Prostate gland (tissue), 2 donors: ENCODE results near the gene CST9L. TPM values are rescaled to one million over a fixed set of nuclear protein-coding genes. Genes with fewer than 3 reads are reported as not detected.
A peak's percentile ranks its signal among the peaks of the same experiment; 100 is the strongest.

Experiments used
- DNase-seq: peaks from one replicate; pipeline ENCODE4 v3.0.0-alpha.2; 2019; ENCODE audit warnings: low spot score
- H3K27ac ChIP-seq, 2 donors: fragments of 200-600 bp; sonication (generic); 2 replicates each; pipeline ENCODE4 v1.5.1; 2017 to 2019
- H3K27me3 ChIP-seq: fragments of 200-600 bp; sonication (generic); replicated peaks from 2 replicates; pipeline ENCODE4 v1.5.1; 2019; ENCODE audit not compliant: insufficient read depth
- H3K36me3 ChIP-seq, 2 donors: fragments of 200-600 bp; sonication (generic); 1 replicate in 1 of 2; 2 replicates in 1 of 2; pipeline versions ENCODE4 v1.5.1 to v1.8.1; 2017 to 2019
- H3K4me1 ChIP-seq: fragments of 200-600 bp; sonication (generic); replicated peaks from 2 replicates; pipeline ENCODE4 v1.5.1; 2019
- H3K4me3 ChIP-seq, 2 donors: fragments of 200-600 bp; sonication (generic); 2 replicates each; pipeline ENCODE4 v1.5.1; 2017 to 2019
- H3K9me3 ChIP-seq: fragments of 200-600 bp; sonication (generic); 2 replicates; pipeline ENCODE4 v1.5.1; 2017
- CTCF ChIP-seq, 4 experiments: fragments of 200-600 bp in 2 of 4; fragments of 450-650 bp in 2 of 4; sonication (generic) in 2 of 4; IDR thresholded peaks; 1 replicate in 3 of 4; 2 replicates in 1 of 4; pipeline ENCODE4 v1.5.1; 2016 to 2019; ENCODE audit warnings: antibody characterized with exemption in 4 of 4, mild to moderate bottlenecking in 2 of 4, moderate library complexity in 2 of 4
- POLR2A ChIP-seq: fragments of 450-650 bp; IDR thresholded peaks from one replicate; pipeline ENCODE4 v1.6.1; 2016; ENCODE audit warnings: antibody characterized with exemption, mild to moderate bottlenecking
- POLR2AphosphoS5 ChIP-seq: sonication (generic); formaldehyde crosslinking; IDR thresholded peaks from one replicate; pipeline ENCODE4 v1.6.1; 2017; ENCODE audit warnings: antibody characterized with exemption
- WGBS: methylation state at CpG from one replicate; pipeline ENCODE4 v1.1.5; 2018; 5-methylcytosine and 5-hydroxymethylcytosine counted together
- intact Hi-C: fragments of 100-400 bp; cut with DNase I; formaldehyde crosslinking; loops from one replicate; pipeline ENCODE4 v1.14.2; 2022
- total RNA-seq, 2 donors: library from RNA; depleted of rRNA; stranded (reverse); fragments of >200 nt; gene quantifications; one replicate each; pipeline ENCODE4 v1.1.0, GENCODE V29; 2016

Gene CST9L
- total RNA-seq, 2 donors from 2014 or later, result 44.0 TPM; not detected in 1

DNA sequence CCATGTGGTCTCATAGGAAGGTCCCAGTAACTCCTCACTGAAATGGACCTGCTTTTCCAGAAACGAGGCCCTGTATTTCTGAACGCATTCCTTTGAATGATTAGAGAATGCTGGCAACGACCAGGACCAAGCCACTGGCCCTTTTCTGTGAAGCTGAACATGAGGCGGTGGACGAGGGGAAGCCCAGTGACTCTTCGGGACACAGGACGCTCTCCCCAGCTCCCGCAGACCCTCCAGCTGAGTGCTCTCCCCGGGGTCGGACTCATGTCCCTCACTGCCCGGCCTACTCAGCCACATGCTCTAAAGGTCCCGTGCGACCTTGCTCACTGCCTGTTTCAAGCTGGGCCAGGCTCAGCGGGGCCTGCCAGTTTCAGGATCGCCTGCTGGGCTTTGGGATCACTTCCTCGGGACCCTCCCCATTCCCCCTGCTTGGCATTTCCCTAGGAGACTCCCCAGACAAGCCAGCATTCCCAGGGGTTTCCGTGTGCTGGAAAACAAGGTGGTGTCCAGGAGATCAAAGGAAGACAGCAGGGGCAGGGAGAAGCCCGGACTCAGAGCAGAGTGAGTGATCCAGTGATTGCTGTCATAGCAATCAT, 40.1 kb upstream of the CST9L start:
- no peak for DNase-seq
- Histone ChIP-seq H3K27me3 (no peaks in the 10 kb centered on the region), H3K27ac (no peak overlapping the region), H3K4me3 (no peak overlapping the region), H3K9me3 (no peaks in the 10 kb centered on the region), H3K4me1 (no peaks in the 10 kb centered on the region), H3K36me3 (no peaks in the 10 kb centered on the region)
- intact Hi-C loops, result loop anchor here (5.0 kb wide), 3 partner anchors 166 to 261 kb away; partner anchors contain the start of gene GZF1
- TF ChIP-seq POLR2A (no peak), POLR2AphosphoS5 (no peak), CTCF (IDR thresholded peaks at IDR 0.05) (no peak)
- 69% methylated on average over 18 of the region's 18 CpGs for WGBS

GRCh38 chr20:23607497-23608245, 39.4 kb upstream of the CST9L start:
- 91% methylated on average over 14 of the region's 14 CpGs for WGBS
- Histone ChIP-seq H3K36me3 (no peaks in the 10 kb centered on the region), H3K4me1 (no peaks in the 10 kb centered on the region), H3K27me3 (no peaks in the 10 kb centered on the region), H3K9me3 (no peaks in the 10 kb centered on the region), H3K27ac (no peak overlapping the region), H3K4me3 (no peak overlapping the region)
- intact Hi-C loops, result loop anchor here (5.0 kb wide), 3 partner anchors 165 to 260 kb away; partner anchors contain the start of gene GZF1
- TF ChIP-seq POLR2A (no peak), POLR2AphosphoS5 (no peak), CTCF (IDR thresholded peaks at IDR 0.05) (no peak)
- DNase-seq, result no peak

GRCh38 chr20:23606652-23607049, 38.4 kb upstream of the CST9L start:
- TF ChIP-seq POLR2A, result no peak
- peak; percentile 17 for TF ChIP-seq POLR2AphosphoS5
- peak; percentile 63 to 91 (median 86) for TF ChIP-seq CTCF (IDR thresholded peaks at IDR 0.05)
- WGBS, result 9% methylated on average over 9 of the region's 9 CpGs
- H3K4me1 ChIP-seq, result no peaks in the 10 kb centered on the region
- no peaks in the 10 kb centered on the region for H3K36me3 ChIP-seq
- H3K27ac ChIP-seq, result no peak overlapping the region
- H3K27me3 ChIP-seq, result no peaks in the 10 kb centered on the region
- no peak overlapping the region for H3K4me3 ChIP-seq
- peak; percentile 74 for DNase-seq
- H3K9me3 ChIP-seq, result no peaks in the 10 kb centered on the region
- intact Hi-C loops, result loop anchor here (5.0 kb wide), 3 partner anchors 164 to 259 kb away; partner anchors contain the start of gene GZF1

- Histone ChIP-seq H3K27ac (no peak within 1 kb of the TSS), H3K36me3 (no peaks in the 10 kb centered on the region), H3K4me1 (no peaks in the 10 kb centered on the region), H3K4me3 (no peak within 1 kb of the TSS), H3K27me3 (no peaks in the 10 kb centered on the region), H3K9me3 (no peaks in the 10 kb centered on the region)
- TF ChIP-seq POLR2AphosphoS5 (no peak), CTCF (IDR thresholded peaks at IDR 0.05) (no peak), POLR2A (no peak)
- 60% methylated on average over 16 of the region's 16 CpGs for WGBS
- intact Hi-C loops, result loop anchor here (5.0 kb wide), 3 partner anchors 164 to 259 kb away; partner anchors contain the start of gene GZF1
- no peak for DNase-seq
These were observed 37.8 kb upstream of the CST9L start, which contains the start of gene CST9 for GRCh38 chr20:23605867-23606651. CST9 (minus strand) TSS chr20:23605917; CDS start chr20:23605864, 53 bp downstream.
